Mammary epithelial cell (primary cell): Measurements from ENCODE around the gene SIGMAR1.

Experiments used
- CTCF ChIP-seq, 2 donors: IDR thresholded peaks in 1 of 2; conservative IDR thresholded peaks in 1 of 2; 2 replicates each; pipeline ENCODE4 v1.5.1; 2011 to 2012; ENCODE audit warnings: inconsistent platforms in 2 of 2, low read length in 2 of 2, mild to moderate bottlenecking in 2 of 2, control low read depth in 1 of 2, low read depth in 1 of 2; ENCODE audit not compliant: insufficient read depth in 1 of 2; ENCODE audit errors: extremely low read depth in 1 of 2
- EZH2 ChIP-seq: IDR thresholded peaks from 2 replicates; pipeline ENCODE4 v1.6.1; 2012; ENCODE audit warnings: low read length, inconsistent platforms, borderline replicate concordance

GRCh38 chr9:34654323-34655051, 16.9 kb upstream of the SIGMAR1 start:
- TF ChIP-seq CTCF (conservative IDR thresholded peaks at IDR 0.05 in 1 of 2, IDR thresholded peaks at IDR 0.05 in 1 of 2; ENCODE audit: extremely low read depth in 1 of 2, insufficient read depth in 1 of 2, low read depth in 1 of 2, low read length in 2 of 2) (no peak), EZH2 (no peak)
